NCI-H1417 (cell line): ENCODE results near the gene FAM25A.
"Not testable (repeated sequence)": the region's sequence is repeated elsewhere in the genome, so short reads cannot be mapped to it uniquely, and the experiment has no call there.

Experiments used
- DNase-seq, 3 experiments: peaks; one replicate each; lab custom pipeline; 2025; lab: John Stamatoyannopoulos, UW

Gene FAM25A

DNA sequence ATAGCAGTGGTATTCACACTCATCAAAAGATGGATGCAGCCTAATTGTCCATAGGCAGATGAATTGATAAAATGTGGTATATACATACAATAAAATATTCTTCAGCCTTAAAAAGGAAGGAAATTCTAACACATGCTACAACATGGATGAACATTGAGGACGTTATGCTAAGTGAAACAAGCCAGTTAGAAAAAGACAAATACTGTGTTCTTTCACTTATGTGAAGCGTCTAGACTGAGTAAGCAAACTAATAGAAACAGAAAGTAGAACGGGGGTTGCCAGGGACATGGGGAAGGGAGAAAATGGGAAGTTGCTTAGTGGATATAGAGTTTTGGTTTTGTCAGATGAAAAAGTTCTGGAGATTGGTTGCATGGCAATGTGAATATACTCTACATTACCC lies 6.6 kb upstream of the FAM25A start:
- DNase-seq = not testable (repeated sequence)

DNA sequence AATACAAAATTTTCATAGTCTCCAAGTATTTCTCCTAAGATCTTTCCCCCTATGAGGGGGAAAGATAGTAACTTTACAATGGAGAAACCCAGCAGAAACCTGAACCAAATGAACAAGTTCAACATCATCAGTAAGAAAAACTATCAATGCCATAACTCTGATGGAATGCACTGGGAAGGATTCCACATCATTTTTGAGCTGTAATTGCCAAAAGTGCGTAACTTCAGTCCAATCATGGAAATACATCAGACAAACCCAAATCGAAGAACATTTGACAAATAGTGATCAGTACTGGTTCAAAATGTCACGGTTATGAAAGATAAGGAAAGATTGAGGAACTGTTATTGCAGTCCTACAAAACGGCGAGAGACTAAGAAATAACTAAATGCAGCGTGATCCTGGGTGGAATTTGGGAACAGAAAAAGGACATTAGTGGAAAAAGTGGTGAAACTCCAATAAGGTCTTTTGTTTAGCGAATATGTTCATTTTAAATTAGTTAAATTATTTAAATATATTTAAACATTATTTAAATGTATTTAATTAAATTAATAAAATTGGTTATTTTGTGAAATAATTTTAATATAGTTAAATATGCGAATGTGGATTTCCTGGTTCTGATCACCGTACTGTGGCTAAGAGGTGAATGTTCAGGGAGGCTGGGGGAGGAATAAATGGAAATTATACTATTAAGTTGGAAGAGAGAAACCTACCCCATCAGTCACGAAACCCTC lies 4.9 kb upstream of the FAM25A start:
- DNase-seq = not testable (repeated sequence)

DNA sequence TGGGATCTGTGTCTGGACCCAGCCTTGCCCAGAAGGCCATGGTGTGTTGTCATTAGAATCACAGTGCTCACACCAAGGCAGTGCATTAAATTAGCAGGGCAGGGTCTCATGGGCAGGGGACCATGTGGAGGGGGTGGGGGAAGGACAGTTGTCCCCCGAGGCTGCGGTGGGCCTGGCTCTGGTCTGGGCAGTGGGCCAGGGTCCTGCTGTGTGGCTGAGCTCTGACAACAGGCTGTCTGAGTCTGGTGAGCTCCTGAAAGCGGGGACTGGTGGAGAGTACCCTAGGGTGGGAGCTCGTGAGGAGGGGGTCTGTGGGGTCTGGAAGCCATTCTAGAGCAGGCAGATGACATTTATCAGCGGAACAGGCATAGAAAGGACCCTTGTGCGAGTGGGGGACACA lies 2.0 kb upstream of the FAM25A start:
- not testable (repeated sequence) for DNase-seq

DNA sequence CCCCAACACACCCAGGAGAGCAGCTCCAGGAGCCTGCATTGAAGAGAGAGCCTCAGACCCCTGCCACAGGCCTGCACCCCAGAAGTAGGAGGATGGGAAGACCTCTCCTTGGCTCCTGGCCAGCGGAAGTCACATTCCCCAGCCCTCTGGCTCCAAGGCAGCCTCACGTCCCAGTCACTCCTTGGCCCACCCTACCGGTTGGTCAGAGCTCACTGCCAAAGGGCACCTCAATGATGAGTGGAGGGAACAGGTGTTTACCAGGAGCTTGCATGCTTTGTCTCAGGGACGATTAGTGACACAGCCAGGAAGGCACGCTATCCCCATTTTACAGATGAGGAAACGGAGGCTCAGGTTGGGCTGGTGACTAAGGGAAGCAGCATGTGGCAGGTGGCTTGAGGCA lies 1.0 kb upstream of the FAM25A start:
- DNase-seq = not testable (repeated sequence)

DNA sequence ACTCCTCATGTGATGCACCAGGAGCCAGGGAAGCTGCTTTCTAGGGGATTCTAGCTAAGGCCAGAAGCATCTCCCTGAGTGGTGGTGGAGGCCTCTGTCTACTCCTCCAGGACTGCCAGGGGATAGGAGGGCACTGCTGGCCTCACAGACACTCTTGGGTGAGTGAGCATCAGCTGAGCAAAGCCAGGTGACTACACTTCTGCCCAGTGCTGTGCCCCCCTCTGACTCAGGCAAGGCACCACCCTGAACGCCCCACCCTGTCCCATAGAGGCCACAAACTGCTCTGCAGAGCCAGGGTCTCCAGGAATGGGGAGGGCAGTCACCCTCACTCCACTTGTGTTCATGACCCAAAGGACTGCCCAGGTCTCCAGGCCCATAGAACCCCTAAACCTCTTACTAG lies 590 bp upstream of the FAM25A start:
- DNase-seq = not testable (repeated sequence)

DNA sequence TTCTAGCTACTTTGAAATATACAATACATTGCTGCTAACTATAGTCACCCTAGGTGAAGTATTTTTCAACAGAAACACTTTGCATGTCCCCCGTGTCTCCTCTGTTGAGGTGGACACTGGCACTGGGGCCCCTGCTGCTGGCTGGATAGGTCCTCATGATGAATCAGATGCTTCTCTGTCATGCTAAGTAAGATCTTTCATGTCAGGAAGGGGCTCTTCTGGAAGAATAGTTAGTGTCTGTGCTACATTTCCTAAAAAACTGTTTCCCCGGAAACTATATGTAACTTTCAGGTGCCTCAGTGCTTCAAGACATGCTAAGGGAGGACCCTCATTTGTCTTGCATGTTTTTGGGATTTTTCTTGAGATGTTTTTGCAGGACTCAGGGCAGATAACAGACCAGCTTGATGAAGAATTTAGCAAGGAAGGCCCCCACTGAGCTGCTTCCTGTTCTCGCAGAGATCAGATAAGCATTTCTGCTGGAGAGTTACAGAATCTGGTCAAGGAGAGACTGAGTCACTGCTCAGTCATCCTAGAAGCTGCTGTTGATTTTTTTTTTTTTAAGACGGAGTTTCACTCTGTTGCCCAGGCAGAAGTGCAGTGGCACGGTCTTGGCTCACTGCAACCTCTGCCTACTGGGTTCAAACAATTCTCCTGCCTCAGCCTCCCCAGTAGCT lies 5.3 kb downstream of the FAM25A start:
- DNase-seq = not testable (repeated sequence)

DNA sequence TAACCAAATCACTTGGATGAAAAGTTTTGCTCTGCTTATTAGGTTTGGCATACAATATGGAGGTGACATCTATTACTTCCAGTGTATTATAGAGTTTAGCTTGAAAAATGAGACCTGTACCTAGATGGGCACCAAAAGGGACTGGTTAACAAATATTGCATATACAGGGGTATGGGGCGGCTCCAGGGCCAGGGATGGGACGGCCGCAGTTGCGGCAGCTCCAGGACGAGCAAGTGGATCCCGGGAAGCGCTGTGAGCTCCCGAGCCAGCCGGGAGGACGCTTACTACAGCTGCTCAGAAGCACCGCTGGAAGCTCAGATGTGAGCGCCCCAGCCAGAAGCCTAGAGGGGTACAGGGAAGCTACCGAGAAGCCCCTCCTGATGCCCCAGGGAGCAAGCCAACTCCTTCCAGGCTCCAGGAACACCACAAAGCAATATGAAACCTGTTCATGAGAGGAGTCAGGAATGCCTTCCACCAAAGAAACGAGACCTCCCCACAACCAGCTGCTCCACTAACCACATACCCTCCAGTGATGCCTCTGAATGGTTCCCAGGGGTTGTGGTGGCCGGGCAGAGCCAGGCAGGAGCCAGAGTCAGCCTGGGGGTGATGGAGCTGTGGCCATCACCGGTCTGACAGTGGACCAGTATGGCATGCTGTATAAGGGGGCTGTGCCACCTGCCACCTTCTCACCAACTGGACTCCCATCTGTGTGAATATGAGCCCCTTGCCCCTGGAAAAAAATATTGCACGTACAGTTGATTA lies 6.8 kb downstream of the FAM25A start:
- not testable (repeated sequence) for DNase-seq

DNA sequence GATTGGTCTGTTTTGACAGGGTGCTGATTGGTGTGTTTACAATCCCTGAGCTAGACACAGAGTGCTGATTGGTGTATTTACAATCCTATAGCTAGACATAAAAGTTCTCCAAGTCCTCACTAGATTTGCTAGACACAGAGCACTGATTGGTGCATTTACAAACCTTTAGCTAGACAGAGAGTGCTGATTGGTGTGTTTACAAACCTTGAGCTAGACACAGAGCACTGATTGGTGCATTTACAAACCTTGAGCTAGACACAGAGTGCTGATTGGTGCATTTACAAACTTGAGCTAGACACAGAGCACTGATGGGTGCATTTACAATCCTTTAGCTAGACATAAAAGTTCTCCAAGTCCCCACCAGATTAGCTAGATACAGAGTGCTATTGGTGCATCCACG lies 10.3 kb downstream of the FAM25A start:
- DNase-seq = not testable (repeated sequence)

DNA sequence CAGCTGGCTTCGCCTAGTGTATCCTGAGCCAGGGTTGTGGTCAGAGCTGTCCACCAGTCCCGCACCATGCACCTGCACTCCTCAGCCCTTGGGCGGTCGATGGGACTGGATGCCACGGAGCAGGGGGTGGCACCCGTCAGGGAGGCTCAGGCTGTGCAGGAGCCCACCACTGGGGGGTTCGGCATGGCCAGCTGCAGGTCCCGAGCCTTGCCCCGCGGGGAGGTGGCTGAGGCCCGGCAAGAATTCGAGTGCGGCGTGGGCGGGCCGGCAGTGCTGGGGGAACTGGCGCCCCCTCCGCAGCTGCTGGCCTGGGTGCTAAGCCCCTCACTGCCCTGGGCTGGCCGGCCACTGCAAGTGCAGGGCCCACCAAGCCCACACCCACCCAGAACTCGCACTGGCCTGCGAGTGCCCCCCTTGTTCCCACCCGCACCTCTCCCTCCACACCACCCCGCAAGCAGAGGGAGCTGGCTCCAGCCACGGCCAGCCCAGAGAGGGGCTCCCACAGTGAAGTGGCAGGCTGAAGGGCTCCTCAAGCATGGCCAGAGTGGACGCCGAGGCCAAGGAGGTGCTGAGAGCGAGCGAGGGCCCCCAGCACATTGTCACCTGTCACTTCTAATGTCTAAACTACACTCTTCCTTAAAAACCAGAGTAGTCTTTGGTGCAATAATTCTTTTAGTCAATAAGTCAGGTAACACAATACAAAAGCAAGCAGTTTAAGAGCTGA lies 11.0 kb downstream of the FAM25A start:
- no peak for DNase-seq

DNA sequence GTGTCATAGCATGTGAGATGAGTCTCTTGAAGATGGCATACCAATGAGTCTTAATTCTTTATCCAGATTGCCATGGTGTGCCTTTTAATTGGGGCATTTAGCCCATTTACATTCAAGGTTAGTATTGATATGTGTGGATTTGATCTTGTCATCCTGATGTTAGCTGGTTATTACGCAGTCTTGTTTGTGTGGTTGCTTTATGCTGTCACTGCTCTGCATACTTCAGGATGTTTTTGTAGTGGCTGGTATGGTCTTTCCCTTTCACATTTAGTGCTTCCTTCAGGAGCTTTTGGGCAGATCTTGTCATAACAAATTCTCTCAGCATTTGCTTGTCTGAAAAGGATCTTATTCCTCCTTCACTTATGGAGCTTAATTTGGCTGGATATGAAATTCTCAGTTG lies 16.5 kb downstream of the FAM25A start:
- DNase-seq = no peak

DNA sequence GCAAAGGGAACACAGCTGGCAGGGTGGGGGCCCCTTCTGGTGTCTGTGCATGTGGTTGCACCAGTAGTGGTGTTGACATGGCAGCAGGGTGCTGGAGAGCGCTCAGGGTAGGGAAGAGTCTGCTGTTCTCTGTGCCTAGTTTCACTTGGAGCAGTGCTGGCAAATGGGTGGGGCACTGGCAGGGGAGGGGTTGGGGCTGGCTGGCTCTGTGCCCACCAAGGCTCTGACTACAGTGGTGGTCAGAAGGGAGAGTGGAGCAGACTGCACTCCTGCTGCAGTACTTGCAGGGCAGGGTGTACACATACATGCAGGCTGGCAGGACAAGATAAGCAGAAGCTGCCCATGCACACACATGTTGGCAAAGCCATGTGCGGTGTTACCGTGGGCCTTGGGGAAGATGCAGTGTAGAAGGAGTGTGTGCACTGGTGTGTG lies 18.2 kb downstream of the FAM25A start:
- DNase-seq = no peak

DNA sequence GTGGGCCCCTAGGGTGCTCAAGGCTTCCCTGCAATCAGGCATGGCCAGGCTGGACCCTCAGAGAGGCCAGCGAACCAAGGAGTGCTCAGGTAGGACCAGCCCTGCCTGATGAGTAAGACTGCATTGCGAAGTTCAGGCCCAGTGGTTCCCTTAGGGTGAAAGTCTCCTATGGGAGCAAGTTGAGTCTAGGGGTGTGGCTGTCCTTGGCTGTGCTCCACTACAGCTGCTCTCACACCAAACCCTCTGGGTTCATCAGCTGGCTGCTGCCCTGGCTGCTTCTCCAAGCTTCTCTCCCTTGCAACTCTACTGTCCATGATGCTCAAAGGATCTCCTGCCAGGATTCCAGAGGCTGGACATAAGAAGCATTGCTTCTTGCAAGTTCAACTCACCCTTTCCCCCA lies 18.7 kb downstream of the FAM25A start:
- no peak for DNase-seq

DNA sequence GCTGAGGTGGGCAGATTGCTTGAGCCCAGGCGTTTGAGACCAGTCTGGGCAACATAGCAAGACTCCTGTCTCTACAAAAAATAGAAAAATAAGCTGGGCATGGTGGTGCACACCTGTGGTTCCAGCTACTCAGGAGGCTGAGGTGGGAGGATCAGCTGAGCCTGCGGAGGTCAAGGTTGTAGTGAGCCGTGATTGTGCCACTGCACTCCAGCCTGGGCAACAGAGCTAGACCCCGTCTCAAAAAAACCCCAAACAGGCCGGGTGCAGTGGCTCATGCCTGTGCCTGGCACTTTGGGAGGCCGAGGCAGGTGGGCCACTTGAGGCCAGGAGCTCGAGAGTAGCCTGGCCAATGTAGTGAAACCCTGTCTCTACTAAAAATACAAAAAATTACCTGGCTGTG lies 23.5 kb downstream of the FAM25A start:
- DNase-seq = not testable (repeated sequence)

DNA sequence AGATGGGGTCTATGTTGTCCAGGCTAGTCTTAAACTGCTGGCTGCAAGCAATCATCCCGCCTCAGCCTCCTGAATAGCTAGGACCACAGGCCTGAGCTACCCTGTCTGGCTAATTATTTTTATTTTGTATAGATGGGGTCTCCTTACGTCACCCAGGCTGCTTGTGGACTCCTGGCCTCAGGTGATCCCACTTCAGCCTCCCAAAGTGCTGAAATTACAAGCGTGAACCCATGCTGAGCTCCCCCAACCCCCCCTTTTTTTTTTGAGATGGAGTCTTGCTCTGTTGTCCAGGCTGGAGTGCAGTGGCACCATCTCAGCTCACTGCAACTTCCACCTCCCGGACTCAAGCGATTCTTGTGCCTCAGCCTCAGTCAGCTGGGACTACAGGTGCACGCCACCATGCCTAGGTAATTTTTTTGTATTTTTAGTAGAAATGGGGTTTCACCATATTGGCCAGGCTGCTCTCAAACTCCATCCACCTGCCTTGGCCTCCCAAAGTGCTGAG lies 25.4 kb downstream of the FAM25A start:
- no peak for DNase-seq

DNA sequence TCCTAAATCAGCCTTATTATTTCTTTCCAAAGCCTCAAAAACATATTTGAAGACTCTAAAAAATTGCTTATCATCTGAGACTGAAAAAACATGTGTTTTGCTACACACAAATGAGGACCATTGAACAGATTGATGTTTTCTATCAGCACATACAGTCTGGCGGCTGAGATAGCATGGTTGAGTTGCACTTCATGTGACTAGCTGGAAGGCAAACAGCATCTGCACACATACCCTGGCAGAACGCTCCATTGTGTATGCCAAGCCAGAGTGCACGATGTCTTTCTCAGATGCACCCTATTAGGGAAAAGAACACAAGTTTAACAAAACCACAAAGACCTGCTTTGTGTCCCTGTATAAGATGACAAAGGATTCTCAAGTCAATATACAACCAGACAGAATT lies 33.0 kb downstream of the FAM25A start:
- no peak for DNase-seq

DNA sequence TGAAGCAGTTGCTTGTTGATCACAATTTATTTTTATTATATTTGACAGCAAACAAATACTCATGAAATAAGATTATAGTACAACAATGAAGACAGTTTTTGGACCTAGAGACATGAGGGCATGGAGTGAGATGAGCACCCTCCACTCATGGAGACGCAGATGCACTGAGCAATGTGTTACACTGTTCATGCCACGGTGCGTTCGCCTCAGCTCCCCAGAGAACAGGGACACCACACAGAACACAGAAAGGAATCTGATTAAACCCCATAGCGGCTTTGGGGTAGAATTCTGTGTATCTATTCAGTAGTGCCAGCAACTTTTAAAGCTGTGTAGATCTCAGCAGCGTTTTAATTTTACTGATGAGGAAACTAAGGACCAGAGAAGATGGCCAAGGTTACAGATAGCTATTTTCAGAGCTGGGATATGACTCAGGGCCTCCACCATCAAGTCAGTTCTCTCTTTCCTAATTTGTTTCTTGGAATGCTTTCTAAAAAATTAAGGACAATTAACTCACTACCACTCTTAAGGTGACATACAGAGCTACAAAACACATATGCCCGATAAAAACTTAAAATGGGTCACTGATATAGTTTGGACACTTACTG lies 33.6 kb downstream of the FAM25A start:
- no peak for DNase-seq

DNA sequence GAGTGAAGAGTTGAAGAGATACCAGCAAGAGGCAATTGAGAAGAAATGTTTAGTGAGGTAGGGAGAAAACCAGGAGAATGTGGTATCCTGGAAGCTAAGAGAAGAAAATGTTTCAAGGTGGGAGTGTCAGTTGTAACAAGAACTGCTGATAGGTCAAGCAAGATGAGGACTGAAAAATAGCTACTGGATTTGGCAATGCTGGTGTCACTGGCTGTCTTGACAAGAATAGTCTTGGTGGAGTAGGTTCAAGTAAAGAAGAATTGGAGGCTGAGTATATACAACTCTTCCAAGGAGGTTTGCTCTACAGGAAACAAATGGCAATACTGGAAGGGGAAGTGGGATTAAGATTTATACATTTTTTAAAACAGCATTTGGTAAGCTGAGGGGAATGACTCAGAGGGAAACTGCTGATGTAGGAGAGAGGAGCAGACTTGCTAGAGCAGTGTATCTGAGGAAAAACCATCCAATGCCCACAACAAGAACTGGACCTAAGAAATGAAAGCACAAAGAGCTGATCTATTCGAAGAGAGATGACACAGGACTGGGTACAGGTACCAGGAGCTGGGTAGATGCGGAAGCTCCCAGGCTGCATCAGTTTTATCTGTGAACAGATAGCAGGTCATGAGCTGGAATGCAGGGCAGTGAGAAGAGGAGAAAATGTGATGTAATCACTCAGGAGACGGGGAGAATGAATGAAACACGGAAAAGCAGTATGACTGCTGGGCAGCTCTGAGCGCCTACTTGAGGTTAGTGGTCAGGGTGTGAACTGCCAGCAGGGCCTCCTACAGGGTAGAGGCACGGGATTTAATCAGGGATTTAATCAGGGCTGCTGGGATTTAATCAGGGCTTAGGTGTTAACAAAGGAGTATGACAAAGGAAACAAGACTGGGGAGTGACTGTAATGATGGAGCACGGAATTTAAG lies 34.5 kb downstream of the FAM25A start:
- DNase-seq = no peak

DNA sequence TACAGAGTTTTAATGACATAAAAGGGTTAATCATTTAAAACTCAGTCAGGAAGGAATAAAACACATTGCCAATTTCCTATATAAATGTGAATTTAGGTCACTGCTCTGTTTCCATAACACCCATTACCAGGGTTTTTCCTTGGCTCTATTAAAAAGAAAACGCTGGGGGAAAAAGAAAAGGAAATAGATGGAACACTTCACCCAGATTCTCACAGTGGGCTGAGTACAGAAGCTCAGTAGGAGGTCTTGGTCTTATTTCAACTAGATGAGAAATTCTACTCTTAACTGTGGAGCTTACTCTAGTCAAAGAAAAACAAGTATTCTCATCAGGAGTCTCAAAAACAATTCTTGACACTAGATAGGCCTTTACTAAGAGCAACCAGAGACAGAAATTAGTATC lies 38.1 kb downstream of the FAM25A start:
- no peak for DNase-seq

DNA sequence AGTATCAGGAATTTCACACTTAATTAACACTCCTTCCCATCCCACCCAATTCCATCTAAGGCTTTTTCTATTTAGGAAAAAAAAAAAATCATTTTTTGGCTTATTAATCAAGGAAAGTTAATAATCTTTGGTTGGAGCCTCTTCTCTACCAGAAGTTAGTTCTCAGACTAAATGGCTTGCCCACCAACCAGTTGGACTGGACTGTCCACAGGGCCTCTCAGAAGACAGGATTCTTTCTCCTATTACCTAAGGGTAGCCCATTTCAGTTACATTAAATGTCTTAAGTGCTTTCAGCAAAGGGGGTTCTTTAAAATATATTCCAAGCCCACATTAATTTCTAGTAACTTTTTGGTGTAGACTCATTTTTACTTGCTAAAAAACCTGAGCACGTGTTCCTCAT lies 39.3 kb downstream of the FAM25A start:
- no peak for DNase-seq

DNA sequence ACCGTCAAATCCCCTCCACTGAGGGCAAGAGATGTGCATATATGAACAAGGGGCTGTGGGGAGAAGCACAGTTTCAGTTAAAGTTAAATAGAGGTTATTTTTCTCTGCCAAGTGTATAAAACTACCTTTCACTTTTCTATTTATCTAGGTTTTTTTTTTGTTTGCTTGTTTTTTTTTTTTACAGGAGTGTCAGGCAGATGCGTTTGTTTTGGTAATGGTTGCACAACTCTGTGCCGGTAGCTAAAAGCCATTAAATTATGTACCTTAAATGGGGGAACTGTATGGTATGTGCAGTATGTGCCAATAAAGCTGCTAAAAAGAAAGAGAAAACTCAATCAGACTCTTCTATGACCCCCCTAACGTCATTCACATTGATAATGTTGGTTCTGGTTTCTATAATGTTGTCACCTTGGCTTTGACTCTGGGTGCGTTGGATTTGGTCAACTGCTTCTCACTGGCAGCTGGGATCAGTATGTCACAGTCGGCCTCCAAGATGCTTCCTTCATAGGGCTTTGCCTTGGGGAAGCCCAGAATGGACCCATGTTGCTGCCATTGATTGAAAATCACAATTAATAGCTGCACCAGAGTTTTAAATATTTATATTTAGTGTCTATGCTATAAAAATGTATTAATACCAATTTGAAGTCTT lies 40.3 kb downstream of the FAM25A start:
- DNase-seq = no peak
